ENCODE data around the gene PRR19. TPM values are rescaled to one million over a fixed set of nuclear protein-coding genes. Genes with fewer than 3 reads are reported as not detected.
"Not testable (repeated sequence)": the region's sequence is repeated elsewhere in the genome, so short reads cannot be mapped to it uniquely, and the experiment has no call there.

PRR19 gene
- total RNA-seq, 1 experiment from 2014 or later, result not detected

DNA sequence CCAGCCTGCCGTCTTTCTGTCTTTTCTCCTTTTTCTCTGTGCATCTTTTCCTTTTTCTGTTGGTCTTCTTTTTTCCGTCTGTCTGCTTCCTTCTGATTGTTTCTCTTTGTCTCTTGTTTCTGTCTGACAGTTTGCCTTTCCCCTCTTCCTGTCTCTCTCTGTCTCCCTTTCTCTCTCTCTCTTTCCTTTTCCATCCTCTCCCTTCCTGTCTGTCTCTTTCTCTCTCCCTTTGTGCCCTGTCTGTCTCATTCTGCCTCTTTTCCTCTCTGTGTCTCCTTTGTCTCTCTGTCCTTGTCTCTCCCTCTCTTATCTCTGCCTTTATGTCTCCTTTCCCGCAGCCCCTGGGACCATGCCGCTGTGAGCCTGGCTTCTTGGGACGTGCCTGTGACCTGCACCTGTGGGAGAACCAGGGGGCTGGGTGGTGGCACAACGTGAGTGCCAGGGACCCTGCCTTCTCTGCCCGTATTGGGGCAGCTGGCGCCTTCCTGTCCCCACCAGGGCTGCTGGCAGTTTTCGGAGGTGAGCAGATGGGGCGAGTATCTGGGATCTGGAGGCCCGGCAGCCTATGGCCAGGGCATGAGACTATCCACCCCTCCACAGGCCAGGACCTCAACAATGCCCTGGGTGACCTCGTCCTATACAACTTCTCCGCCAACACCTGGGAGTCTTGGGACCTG is 32.9 kb downstream of the PRR19 start:
- intact Hi-C loops (cut with micrococcal nuclease), result no loop called here
- BruUV-seq (replicated peaks), result no TSS peak
- H3K27me3 ChIP-seq (ENCODE audit: low read length), result no peaks in the 10 kb centered on the region
- H3F3A ChIP-seq (ENCODE audit: low read length, unreplicated experiment), result no peaks in the 10 kb centered on the region
- no peaks in the 10 kb centered on the region for H3K79me2 ChIP-seq (ENCODE audit: low read length)
- no peaks in the 10 kb centered on the region for H3K9me3 ChIP-seq (ENCODE audit: low read length)
- H3K9ac ChIP-seq (ENCODE audit: low read length), result no peak overlapping the region
- TF ChIP-seq, protein P1, sequence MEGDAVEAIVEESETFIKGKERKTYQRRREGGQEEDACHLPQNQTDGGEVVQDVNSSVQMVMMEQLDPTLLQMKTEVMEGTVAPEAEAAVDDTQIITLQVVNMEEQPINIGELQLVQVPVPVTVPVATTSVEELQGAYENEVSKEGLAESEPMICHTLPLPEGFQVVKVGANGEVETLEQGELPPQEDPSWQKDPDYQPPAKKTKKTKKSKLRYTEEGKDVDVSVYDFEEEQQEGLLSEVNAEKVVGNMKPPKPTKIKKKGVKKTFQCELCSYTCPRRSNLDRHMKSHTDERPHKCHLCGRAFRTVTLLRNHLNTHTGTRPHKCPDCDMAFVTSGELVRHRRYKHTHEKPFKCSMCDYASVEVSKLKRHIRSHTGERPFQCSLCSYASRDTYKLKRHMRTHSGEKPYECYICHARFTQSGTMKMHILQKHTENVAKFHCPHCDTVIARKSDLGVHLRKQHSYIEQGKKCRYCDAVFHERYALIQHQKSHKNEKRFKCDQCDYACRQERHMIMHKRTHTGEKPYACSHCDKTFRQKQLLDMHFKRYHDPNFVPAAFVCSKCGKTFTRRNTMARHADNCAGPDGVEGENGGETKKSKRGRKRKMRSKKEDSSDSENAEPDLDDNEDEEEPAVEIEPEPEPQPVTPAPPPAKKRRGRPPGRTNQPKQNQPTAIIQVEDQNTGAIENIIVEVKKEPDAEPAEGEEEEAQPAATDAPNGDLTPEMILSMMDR (conservative IDR thresholded peaks at IDR 0.05; ENCODE audit: low read depth, low read length), result no peak
- no peak for TF ChIP-seq EZH2phosphoT487 (IDR thresholded peaks at IDR 0.05; ENCODE audit: borderline replicate concordance, low read length)
- no peak for TF ChIP-seq EZH2 (IDR thresholded peaks at IDR 0.05; ENCODE audit: low read length, unreplicated experiment)
- no peaks in the 10 kb centered on the region for H3K4me1 ChIP-seq (ENCODE audit: insufficient read depth, low read length)
- no peak overlapping the region for H3K27ac ChIP-seq (ENCODE audit: low read length)
- no peaks in the 10 kb centered on the region for H3K36me3 ChIP-seq (ENCODE audit: low read depth, low read length)
- no peak overlapping the region for H2AFZ ChIP-seq (ENCODE audit: low read length)
- H3K9me2 ChIP-seq (replicated peaks; ENCODE audit: low read length), result no peaks in the 10 kb centered on the region
- ChIA-PET CTCF (no interaction called here), POLR2A (ENCODE audit: unreplicated experiment) (no interaction called here)
- ATAC-seq (no peak), DNase-seq (no peak)
- H4K20me1 ChIP-seq (ENCODE audit: low read length), result no peaks in the 10 kb centered on the region
- H3K4me2 ChIP-seq (ENCODE audit: low read length), result no peak overlapping the region
- no peak overlapping the region for H3K4me3 ChIP-seq (ENCODE audit: low read length)

- no peak overlapping the region for H3K4me3 ChIP-seq (ENCODE audit: low read length)
- H3K9ac ChIP-seq (ENCODE audit: low read length), result no peak overlapping the region
- no peaks in the 10 kb centered on the region for H3K4me1 ChIP-seq (ENCODE audit: insufficient read depth, low read length)
- ChIA-PET POLR2A (ENCODE audit: unreplicated experiment) (no interaction called here), CTCF (no interaction called here)
- H3K27me3 ChIP-seq (ENCODE audit: low read length), result no peaks in the 10 kb centered on the region
- no peak overlapping the region for H3K4me2 ChIP-seq (ENCODE audit: low read length)
- H4K20me1 ChIP-seq (ENCODE audit: low read length), result no peaks in the 10 kb centered on the region
- no peaks in the 10 kb centered on the region for H3K36me3 ChIP-seq (ENCODE audit: low read depth, low read length)
- TF ChIP-seq EZH2 (IDR thresholded peaks at IDR 0.05; ENCODE audit: low read length, unreplicated experiment) (no peak), EZH2phosphoT487 (IDR thresholded peaks at IDR 0.05; ENCODE audit: borderline replicate concordance, low read length) (no peak)
- TF ChIP-seq, protein P1 (conservative IDR thresholded peaks at IDR 0.05; ENCODE audit: low read depth, low read length), result no peak
- intact Hi-C loops (cut with micrococcal nuclease), result no loop called here
- H3F3A ChIP-seq (ENCODE audit: low read length, unreplicated experiment), result no peaks in the 10 kb centered on the region
- BruUV-seq (replicated peaks), result no TSS peak
- H3K27ac ChIP-seq (ENCODE audit: low read length), result no peak overlapping the region
- no peak for ATAC-seq
- H3K79me2 ChIP-seq (ENCODE audit: low read length), result no peaks in the 10 kb centered on the region
- no peak overlapping the region for H2AFZ ChIP-seq (ENCODE audit: low read length)
- no peak for DNase-seq
- no peaks in the 10 kb centered on the region for H3K9me3 ChIP-seq (ENCODE audit: low read length)
- no peaks in the 10 kb centered on the region for H3K9me2 ChIP-seq (replicated peaks; ENCODE audit: low read length)
These were observed 33.5 kb downstream of the PRR19 start for GRCh38 chr19:42335374-42335936.

- no TSS peak for BruUV-seq (replicated peaks)
- Histone ChIP-seq H3K36me3 (ENCODE audit: low read depth, low read length) (no peaks in the 10 kb centered on the region), H3K27me3 (ENCODE audit: low read length) (no peaks in the 10 kb centered on the region), H3K4me2 (ENCODE audit: low read length) (no peak overlapping the region), H3F3A (ENCODE audit: low read length, unreplicated experiment) (no peaks in the 10 kb centered on the region), H3K9me3 (ENCODE audit: low read length) (no peaks in the 10 kb centered on the region), H2AFZ (ENCODE audit: low read length) (no peak overlapping the region), H3K4me3 (ENCODE audit: low read length) (no peak overlapping the region), H4K20me1 (ENCODE audit: low read length) (no peaks in the 10 kb centered on the region), H3K27ac (ENCODE audit: low read length) (no peak overlapping the region), H3K9me2 (replicated peaks; ENCODE audit: low read length) (no peaks in the 10 kb centered on the region), H3K79me2 (ENCODE audit: low read length) (no peaks in the 10 kb centered on the region), H3K4me1 (ENCODE audit: insufficient read depth, low read length) (no peaks in the 10 kb centered on the region), H3K9ac (ENCODE audit: low read length) (no peak overlapping the region)
- no peak for ATAC-seq
- CTCF ChIA-PET, result no interaction called here
- intact Hi-C loops (cut with micrococcal nuclease), result no loop called here
- TF ChIP-seq, protein P1 (conservative IDR thresholded peaks at IDR 0.05; ENCODE audit: low read depth, low read length), result no peak
- no peak for TF ChIP-seq EZH2phosphoT487 (IDR thresholded peaks at IDR 0.05; ENCODE audit: borderline replicate concordance, low read length)
- no peak for TF ChIP-seq EZH2 (IDR thresholded peaks at IDR 0.05; ENCODE audit: low read length, unreplicated experiment)
- DNase-seq, result no peak
- POLR2A ChIA-PET (ENCODE audit: unreplicated experiment), result no interaction called here
These were observed 34.0 kb downstream of the PRR19 start for GRCh38 chr19:42335971-42336370.

DNA sequence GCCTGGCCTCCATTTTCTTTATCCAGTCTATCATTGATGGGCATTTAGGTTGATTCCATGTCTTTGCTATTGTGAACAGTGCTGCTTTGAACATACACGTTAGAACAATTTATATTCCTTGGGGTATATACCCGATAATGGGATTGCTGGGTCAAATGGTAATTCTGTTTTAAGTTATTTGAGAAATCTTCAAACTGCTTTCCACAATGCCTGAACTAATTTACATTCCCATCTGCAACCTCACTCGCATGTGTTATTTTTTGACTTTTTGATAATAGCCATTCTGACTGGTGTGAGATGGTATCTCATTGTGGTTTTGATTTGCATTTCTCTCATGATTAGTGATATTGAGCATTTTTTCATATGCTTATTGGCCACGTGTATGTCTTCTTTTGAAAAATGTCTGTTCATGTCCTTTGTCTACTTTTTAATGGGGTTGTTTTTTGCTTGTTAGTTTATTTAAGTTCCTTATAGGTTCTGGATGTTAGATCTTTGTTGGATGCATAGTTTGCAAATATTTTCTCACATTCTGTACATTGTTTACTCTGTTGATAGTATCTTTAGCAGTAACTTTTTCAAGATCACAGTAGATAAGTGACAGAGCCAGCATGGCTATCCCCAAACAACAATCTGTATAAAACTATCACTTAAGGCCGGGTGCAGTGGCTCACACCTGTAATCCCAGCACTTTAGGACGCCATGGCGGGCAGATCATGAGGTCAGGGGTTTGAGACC is 37.4 kb downstream of the PRR19 start:
- H4K20me1 ChIP-seq (ENCODE audit: low read length); intact Hi-C loops (cut with micrococcal nuclease); H3K27me3 ChIP-seq (ENCODE audit: low read length); H3K27ac ChIP-seq (ENCODE audit: low read length); H3K4me2 ChIP-seq (ENCODE audit: low read length); POLR2A ChIA-PET (ENCODE audit: unreplicated experiment); ATAC-seq; H3K4me3 ChIP-seq (ENCODE audit: low read length); H3K9me2 ChIP-seq (replicated peaks; ENCODE audit: low read length); H2AFZ ChIP-seq (ENCODE audit: low read length); CTCF ChIA-PET; DNase-seq; H3K9me3 ChIP-seq (ENCODE audit: low read length); H3K79me2 ChIP-seq (ENCODE audit: low read length); H3K9ac ChIP-seq (ENCODE audit: low read length); H3K36me3 ChIP-seq (ENCODE audit: low read depth, low read length); BruUV-seq (replicated peaks); H3K4me1 ChIP-seq (ENCODE audit: insufficient read depth, low read length); H3F3A ChIP-seq (ENCODE audit: low read length, unreplicated experiment): not testable (repeated sequence)

All from PC-3 (cell line).